Motor neuron (in vitro differentiated cells): ENCODE measurements around the gene SUGCT. TPM values are rescaled to one million over a fixed set of nuclear protein-coding genes. Genes with fewer than 3 reads are reported as not detected.

ENCODE experiments used
- ATAC-seq, 8 experiments: fragments of 200-7000 bp; cut with Tn5 transposase; replicated peaks in 6 of 8; 2 replicates each; pipeline ENCODE4 v1.8.0; 2021; ENCODE audit warnings: mild to moderate bottlenecking in 8 of 8, moderate library complexity in 8 of 8
- H3K27ac ChIP-seq, 2 donors: fragments of 250-450 bp; sonication (Bioruptor Pico); 2 replicates each; pipeline ENCODE4 v1.9.0; 2021; ENCODE audit warnings: antibody characterized with exemption in 2 of 2, mild to moderate bottlenecking in 2 of 2, moderate library complexity in 1 of 2
- H3K4me1 ChIP-seq, 2 donors: fragments of 250-450 bp; sonication (Bioruptor Pico); replicated peaks in 1 of 2; 2 replicates each; pipeline ENCODE4 v1.6.1; 2021; ENCODE audit warnings: antibody characterized with exemption in 2 of 2, mild to moderate bottlenecking in 2 of 2, moderate library complexity in 1 of 2
- H3K4me3 ChIP-seq, 5 donors: fragments of 250-450 bp; sonication (Bioruptor Pico); 2 replicates each; pipeline ENCODE4 v1.9.0; 2021; ENCODE audit warnings: antibody characterized with exemption in 5 of 5, mild to moderate bottlenecking in 5 of 5, moderate library complexity in 4 of 5
- WGBS, 10 experiments: fragments of 450-650 bp; shearing (Covaris generic); methylation state at CpG; one replicate each; pipeline ENCODE4 v1.0.0; 2022; 5-methylcytosine and 5-hydroxymethylcytosine counted together
- in situ Hi-C, 9 experiments: fragments of 400-800 bp; cut with MboI; loops; one replicate each; pipeline ENCODE4 v1.15.0; 2021; ENCODE audit warnings: low sequenced_read_pairs in 9 of 9, low pct_unique_long_range_greater_than_20kb in 2 of 9; ENCODE audit not compliant: unreplicated experiment in 9 of 9
- total RNA-seq, 8 experiments: library from RNA; unstranded; fragments of 300-600 nt; gene quantifications; 2 replicates each; pipeline versions ENCODE4 v1.2.3 to v1.2.4, GENCODE V29; 2022

SUGCT gene
- total RNA-seq, 8 experiments from 2014 or later = 2.3 to 26.1 (median 4.2) TPM

DNA sequence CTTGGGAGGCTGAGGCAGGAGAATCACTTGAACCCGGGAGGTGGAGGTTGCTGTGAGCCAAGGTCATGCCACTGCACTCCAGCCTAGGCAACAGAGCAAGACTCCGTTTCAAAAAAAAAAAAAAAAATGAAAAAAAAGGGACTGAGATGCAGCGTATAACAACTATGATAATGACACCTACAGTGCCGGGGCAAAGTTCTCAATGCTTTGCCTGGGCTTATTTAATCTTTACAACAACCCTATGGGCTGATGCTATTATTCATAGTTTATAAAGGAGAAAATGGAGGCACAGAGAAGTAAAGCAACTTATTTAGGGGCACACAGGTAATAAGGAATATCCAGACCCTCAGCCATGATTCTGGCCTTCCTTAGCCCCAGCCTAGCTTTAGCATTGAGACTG is 47.6 kb downstream of the SUGCT start:
- Histone ChIP-seq H3K27ac (no peak overlapping the region), H3K4me3 (no peak overlapping the region), H3K4me1 (no peaks in the 10 kb centered on the region)
- in situ Hi-C loops = no loop called here
- no peak for ATAC-seq
- WGBS, 10 experiments = 75 to 100% (median 94%) methylated on average over 1 to 4 of the region's 4 CpGs; no CpG with 5 or more reads in 2 of the 10 experiments

DNA sequence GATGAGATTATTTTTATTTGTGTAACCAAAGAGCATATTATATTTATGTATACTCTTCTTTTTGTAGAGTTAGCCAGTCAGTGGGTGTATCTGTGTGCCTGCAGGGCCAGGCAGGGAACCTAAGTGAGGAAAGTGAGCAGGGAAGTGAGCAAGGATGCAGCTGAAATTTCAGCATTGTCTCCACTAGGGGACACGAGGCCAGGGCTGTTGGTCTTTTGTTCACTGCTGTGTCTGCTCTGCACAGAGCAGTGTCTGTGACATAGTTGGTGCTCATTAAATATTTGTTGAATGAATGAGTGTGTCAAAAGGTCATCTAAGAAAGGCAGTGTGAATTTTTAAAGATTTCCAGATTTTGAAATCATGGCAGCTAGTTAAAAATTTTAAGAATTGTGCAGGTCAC is 51.8 kb downstream of the SUGCT start:
- 20 to 71% methylated on average over 1 of the region's 1 CpG; no CpG with 5 or more reads in 8 of the 10 experiments for WGBS, 10 experiments
- in situ Hi-C loops = no loop called here
- Histone ChIP-seq H3K4me3 (no peak overlapping the region), H3K27ac (no peak overlapping the region), H3K4me1 (no peaks in the 10 kb centered on the region)
- ATAC-seq = no peak

DNA sequence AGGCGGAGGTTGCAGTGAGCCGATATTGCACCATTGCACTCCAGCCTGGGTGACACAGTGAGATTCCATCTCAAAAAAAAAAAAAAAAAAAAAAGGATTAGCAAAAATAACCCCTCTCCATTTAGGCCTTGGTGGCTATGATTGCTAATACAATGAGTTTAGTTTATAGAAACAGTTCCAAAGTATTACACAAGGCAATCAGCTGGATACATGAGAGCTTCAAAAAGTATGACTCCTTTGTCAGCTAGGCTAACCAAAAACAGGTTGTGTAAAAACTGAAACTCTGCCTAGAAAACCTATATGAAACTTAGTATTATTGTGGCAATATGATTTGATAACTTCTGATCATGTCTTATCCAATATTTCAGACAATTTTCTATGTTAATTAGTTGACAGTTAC is 57.2 kb downstream of the SUGCT start:
- no peak overlapping the region for H3K4me3 ChIP-seq
- no peaks in the 10 kb centered on the region for H3K4me1 ChIP-seq
- ATAC-seq = no peak
- no peak overlapping the region for H3K27ac ChIP-seq
- in situ Hi-C loops = no loop called here
- 30 to 100% (median 91%) methylated on average over 2 of the region's 2 CpGs; no CpG with 5 or more reads in 6 of the 10 experiments for WGBS, 10 experiments

DNA sequence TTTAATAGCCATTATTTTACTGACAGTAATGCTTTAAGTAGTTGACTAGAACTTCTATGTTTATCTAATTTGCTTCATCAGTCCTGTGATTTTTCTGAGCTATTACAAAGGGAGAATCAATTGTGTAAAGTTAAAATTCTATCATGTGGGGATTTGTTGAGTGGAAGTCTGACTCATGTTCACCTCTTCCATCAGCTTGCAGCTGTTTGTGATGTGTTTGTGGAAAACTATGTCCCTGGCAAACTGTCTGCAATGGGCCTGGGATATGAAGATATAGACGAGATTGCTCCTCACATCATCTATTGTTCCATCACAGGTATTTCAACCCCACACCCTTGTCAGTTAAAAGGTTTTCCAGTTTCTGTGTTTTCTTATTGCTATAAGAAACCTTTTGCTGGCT is 59.9 kb downstream of the SUGCT start:
- ATAC-seq = no peak
- Histone ChIP-seq H3K4me3 (no peak overlapping the region), H3K4me1 (no peaks in the 10 kb centered on the region), H3K27ac (no peak overlapping the region)
- WGBS, 10 experiments = 21 to 100% (median 71%) methylated on average over 1 of the region's 1 CpG; no CpG with 5 or more reads in 3 of the 10 experiments
- in situ Hi-C loops = no loop called here

DNA sequence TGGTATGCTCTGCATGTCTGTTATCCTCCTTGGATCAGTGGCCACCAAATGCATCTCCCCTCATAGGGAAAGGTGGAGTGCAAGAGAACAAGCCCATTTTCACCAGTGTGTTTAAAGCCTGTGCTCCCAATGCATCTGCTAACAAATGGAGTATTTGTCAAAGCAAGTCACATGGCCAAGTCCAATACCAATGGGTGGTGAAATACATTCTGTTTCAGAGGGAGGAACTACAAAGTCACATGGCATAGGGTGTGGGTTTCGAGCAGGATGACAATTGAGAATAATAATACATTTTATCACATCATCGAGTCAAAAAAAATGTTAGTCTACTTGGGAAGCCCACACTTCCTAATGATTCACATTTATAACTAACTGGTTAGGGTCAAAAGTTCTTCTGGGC is 62.7 kb downstream of the SUGCT start:
- WGBS, 10 experiments = 80 to 100% (median 83%) methylated on average over 1 to 2 of the region's 2 CpGs; no CpG with 5 or more reads in 3 of the 10 experiments

DNA sequence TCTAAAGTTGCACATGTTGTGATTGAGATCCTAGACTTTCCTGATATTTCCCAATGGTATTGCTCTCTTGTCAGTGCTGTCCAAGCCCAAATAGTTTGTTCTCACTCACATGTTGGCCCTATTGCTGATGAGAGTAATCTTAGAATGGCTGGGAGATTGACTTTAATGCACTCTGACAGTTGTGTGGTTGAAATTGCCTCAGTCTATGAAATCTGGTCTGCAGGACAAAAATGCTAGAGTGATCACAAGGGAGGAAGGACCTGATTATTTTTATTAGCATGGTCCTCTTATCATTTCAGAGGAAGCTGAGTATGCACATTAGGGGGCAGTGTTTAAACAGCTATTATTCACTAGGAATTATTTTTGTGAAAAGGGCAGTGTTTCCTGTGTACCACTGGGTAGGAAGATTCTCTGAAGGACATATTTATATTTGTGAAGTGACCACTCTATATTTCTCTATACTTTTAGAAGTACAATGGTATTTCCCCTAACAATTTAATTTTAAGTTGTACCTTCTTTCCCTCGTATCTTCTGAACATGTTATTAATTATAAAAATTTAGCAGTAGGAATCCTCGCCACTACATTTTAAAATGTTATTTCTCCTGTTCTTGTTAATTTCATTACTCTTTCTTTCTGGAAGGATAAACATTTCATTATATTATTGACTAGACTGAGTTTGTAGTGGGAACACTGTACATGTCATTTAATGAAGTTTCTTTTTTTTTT is 64.4 kb downstream of the SUGCT start:
- H3K27ac ChIP-seq = no peak overlapping the region
- peak in 2 of 8 experiments; percentile 67 to 73 for ATAC-seq
- H3K4me3 ChIP-seq = no peak overlapping the region
- no peaks in the 10 kb centered on the region for H3K4me1 ChIP-seq
- in situ Hi-C loops = no loop called here
- 0 to 100% (median 83%) methylated on average over 1 to 2 of the region's 2 CpGs; no CpG with 5 or more reads in 1 of the 10 experiments for whole genome bisulfite sequencing, 10 experiments

More for the DNA sequence above, 62.7 kb downstream of the SUGCT start:
- in situ Hi-C loops = no loop called here
- Histone ChIP-seq H3K4me1 (no peaks in the 10 kb centered on the region), H3K27ac (no peak overlapping the region), H3K4me3 (no peak overlapping the region)
- ATAC-seq = no peak

DNA sequence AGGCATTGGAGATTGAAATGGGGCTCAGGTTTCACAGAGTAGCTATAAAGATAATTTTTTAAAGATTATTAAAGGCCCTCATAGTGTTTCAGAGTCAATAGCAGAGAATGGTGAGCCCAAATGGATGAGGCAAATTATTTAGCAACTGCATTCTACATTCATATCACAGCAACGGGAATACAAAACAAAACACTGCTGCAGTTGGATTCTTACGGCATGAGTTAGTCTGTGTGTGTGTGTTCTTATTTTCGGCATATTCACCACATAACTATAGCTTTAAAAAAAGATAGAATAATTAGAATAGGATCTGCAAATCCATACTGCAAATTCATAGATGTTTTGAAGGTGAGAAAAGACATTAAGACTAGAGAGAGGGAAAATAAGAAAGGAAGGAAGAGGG is 66.0 kb downstream of the SUGCT start:
- H3K27ac ChIP-seq = no peak overlapping the region
- in situ Hi-C loops = no loop called here

DNA sequence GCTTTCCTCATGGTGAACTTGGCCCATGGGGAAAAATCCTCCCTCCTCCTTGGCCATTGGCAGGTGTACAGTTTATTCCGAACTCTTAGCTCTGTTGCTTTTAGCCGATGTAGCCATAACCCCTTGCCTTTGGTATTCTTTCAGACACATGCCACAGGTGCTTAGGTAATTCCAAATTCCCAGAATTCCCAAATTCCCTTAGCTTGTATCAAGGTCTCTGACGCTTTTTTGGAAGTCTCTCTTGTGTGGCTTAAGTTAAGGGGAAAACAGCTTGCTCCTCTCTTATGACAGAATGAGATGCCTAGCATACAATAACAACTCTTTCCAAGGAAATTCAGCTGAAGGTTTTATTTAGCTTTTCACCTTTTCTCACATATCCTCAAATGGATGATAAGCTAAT is 68.0 kb downstream of the SUGCT start:
- in situ Hi-C loops = no loop called here
- ATAC-seq = no peak
- Histone ChIP-seq H3K27ac (no peak overlapping the region), H3K4me1 (no peaks in the 10 kb centered on the region), H3K4me3 (no peak overlapping the region)
- WGBS, 10 experiments = 72 to 100% (median 91%) methylated on average over 1 to 3 of the region's 3 CpGs; no CpG with 5 or more reads in 2 of the 10 experiments

More for the DNA sequence above, 66.0 kb downstream of the SUGCT start:
- no peaks in the 10 kb centered on the region for H3K4me1 ChIP-seq
- WGBS, 10 experiments = 15 to 100% (median 75%) methylated on average over 2 to 3 of the region's 3 CpGs
- H3K4me3 ChIP-seq = no peak overlapping the region
- peak in 4 of 8 experiments; percentile 48 to 82 (median 68) for ATAC-seq

DNA sequence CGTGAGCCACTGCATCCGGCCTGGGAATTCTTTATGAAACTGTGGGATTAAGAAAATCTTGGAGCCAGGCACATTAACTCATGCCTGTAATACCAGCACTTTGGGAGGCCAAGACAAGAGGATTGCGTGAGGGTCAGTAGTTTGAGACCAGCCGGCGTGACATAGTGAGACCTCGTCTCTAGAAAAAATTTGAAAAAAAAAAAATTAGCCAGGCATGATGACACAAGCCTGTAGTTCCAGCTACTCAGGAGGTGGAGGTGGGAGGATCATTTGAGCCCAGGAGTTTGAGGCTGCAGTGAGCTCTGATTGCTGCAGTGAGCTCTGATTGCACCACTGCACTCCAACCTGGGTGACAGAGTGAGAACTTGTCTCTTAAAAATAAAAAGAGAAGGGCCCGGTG is 69.8 kb downstream of the SUGCT start:
- WGBS, 10 experiments = 76 to 100% (median 93%) methylated on average over 1 to 5 of the region's 7 CpGs; no CpG with 5 or more reads in 1 of the 10 experiments
- no peak for ATAC-seq
- in situ Hi-C loops = no loop called here

DNA sequence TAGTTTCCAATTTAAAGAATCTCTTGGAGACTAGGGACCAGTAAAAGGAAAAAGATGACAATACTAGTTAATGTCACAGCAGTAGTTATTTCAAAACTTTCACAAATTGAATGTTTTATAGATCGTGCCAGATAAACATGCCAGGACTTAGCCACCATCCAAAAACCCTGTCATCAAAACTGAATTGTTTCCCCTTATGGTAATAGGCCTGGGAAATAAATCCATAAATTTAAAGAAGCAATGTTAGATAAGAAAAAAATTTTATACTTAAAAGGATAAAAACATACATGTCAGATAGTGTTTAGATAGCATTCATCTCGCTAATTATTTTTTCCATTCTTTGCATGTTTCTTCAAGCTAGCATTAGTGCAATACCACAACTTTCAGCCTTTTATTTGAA is 71.2 kb downstream of the SUGCT start:
- ATAC-seq = no peak
- in situ Hi-C loops = no loop called here
- 50 to 100% (median 86%) methylated on average over 1 to 2 of the region's 2 CpGs for WGBS, 10 experiments
- H3K27ac ChIP-seq = no peak overlapping the region
- no peak overlapping the region for H3K4me3 ChIP-seq
- no peaks in the 10 kb centered on the region for H3K4me1 ChIP-seq

More for the DNA sequence above, 69.8 kb downstream of the SUGCT start:
- H3K4me1 ChIP-seq = no peaks in the 10 kb centered on the region
- no peak overlapping the region for H3K4me3 ChIP-seq
- H3K27ac ChIP-seq = no peak overlapping the region

DNA sequence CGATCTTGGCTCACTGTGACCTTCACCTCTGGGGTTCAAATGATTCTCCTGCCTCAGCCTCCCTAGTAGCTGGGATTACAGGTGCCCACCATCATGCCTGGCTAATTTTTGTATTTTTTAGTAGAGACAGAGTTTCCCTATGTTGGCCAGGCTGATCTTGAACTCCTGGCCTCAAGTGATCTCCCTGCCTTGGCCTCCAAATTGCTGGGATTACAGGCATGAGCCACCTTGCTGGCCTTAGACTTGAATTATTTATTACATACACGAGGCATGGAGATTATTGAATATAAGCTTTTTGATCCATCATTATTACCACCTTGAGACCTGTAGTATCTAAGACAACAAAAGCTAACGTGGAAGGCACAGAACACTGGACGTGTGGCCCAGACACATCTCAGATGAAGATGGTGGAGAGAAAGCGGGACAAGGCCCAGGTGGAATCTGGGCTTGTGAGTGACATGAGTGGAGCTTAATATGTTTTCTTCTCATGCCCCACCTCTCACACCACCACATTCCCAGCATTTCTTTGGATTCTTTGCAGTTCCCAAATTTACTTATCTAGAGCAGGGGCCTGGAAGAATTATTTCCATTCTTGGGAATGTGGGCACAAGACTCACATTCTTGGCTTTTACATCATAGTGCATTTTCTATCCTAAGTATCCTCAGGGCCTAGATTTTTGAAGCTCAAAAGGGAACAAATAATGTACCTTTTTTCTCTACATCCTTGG is 76.6 kb downstream of the SUGCT start:
- Histone ChIP-seq H3K4me3 (no peak overlapping the region), H3K27ac (no peak overlapping the region), H3K4me1 (no peaks in the 10 kb centered on the region)
- ATAC-seq = no peak
- 53 to 100% (median 83%) methylated on average over 1 to 3 of the region's 5 CpGs; no CpG with 5 or more reads in 3 of the 10 experiments for WGBS, 10 experiments
- in situ Hi-C loops = no loop called here

DNA sequence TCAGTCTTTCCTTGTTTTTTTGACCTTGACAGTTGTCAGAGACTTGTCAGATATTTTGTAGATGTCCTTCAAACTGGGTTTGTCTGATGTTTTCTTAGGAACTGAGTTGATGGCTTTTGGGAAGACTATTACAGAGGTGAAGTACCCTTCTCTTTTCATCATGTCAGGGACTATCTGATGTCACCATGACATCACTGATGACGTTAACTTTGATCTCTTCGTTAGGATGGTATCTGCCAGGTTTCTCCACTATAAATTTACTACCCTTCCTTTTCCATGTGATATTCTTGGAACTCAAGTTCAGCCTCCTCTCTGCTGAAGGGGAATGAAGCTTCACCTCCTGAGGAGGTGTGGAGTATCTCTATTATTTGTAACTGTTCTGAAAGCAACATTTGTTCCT is 78.5 kb downstream of the SUGCT start:
- ATAC-seq = no peak
- 71 to 95% (median 93%) methylated on average over 2 of the region's 2 CpGs; no CpG with 5 or more reads in 5 of the 10 experiments for WGBS, 10 experiments
- Histone ChIP-seq H3K4me3 (no peak overlapping the region), H3K27ac (no peak overlapping the region), H3K4me1 (no peaks in the 10 kb centered on the region)
- in situ Hi-C loops = no loop called here

DNA sequence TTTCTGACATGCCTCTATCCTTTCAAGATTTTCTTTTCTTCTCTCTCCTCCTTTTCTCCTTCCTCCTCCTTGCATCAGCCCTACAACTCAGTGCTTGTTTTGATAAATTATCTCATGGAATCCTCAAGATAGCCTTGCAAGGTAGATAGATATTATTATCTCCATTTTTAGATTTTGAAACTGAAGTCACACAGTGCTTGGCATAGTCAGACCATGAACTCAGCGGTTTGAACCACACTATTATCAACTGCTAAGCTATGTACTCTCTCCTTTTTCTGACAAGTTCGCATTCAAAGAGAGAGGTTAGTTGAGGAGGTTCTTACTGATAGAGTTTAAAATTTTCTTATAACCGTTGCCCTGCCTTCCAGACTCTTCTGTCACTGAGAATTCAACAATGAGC is 79.1 kb downstream of the SUGCT start:
- no peak for ATAC-seq
- no peaks in the 10 kb centered on the region for H3K4me1 ChIP-seq
- in situ Hi-C loops = no loop called here
- no peak overlapping the region for H3K27ac ChIP-seq
- H3K4me3 ChIP-seq = no peak overlapping the region
- WGBS, 10 experiments = 90 to 100% (median 96%) methylated on average over 1 to 3 of the region's 3 CpGs; no CpG with 5 or more reads in 2 of the 10 experiments
